GM12865 (cell line): ENCODE results near the gene TMED9.
"Not testable (repeated sequence)": the region's sequence is repeated elsewhere in the genome, so short reads cannot be mapped to it uniquely, and the experiment has no call there.

ENCODE experiments used
- DNase-seq: peaks from one replicate; pipeline ENCODE4 v3.0.0; 2010; ENCODE audit warnings: low read depth
- H3K4me3 ChIP-seq: 2 replicates; pipeline ENCODE4 v1.5.1; 2011; ENCODE audit warnings: mild to moderate bottlenecking, low read depth, low read length, control low read depth
- CTCF ChIP-seq: IDR thresholded peaks from 2 replicates; pipeline ENCODE4 v1.5.1; 2011; ENCODE audit warnings: low read length, control low read depth, low read depth, inconsistent platforms; ENCODE audit not compliant: insufficient read depth; ENCODE audit errors: missing control alignments

The TMED9 gene

GRCh38 chr5:177557041-177557647 lies 34.9 kb upstream of the TMED9 start:
- no peak for DNase-seq
- no peak overlapping the region for H3K4me3 ChIP-seq
- no peak for TF ChIP-seq CTCF

DNA sequence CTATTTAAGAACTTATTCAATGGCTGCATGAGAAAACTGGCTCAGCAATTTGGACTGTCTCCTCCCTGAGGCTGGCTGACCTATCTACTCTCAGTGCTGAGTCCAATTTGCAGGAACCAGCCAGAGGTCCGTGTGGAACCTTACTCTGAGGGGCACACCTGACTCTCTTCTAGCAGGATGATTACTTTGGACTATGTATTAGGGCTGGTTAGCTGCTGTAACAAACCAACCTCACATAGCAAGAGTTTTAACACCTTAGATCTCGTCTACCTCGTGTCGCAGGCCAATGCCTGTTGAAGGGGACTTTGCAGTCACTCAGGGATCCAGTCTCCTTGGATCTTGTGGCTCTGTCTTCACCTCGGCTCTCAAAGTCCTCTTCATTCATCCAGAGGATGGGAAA lies 34.2 kb upstream of the TMED9 start:
- TF ChIP-seq CTCF, result no peak
- no peak for DNase-seq
- no peak overlapping the region for H3K4me3 ChIP-seq

GRCh38 chr5:177559446-177559941 lies 32.5 kb upstream of the TMED9 start:
- not testable (repeated sequence) for DNase-seq, H3K4me3 ChIP-seq

GRCh38 chr5:177565046-177565445 lies 27.0 kb upstream of the TMED9 start:
- DNase-seq, result no peak
- no peak overlapping the region for H3K4me3 ChIP-seq
- TF ChIP-seq CTCF, result no peak

- DNase-seq, result no peak
- no peak for TF ChIP-seq CTCF
These were observed 23.7 kb upstream of the TMED9 start for GRCh38 chr5:177568326-177568725.

GRCh38 chr5:177569894-177570293 lies 22.1 kb upstream of the TMED9 start:
- DNase-seq, result no peak
- H3K4me3 ChIP-seq, result no peak overlapping the region
- no peak for TF ChIP-seq CTCF

More at GRCh38 chr5:177568326-177568725, 23.7 kb upstream of the TMED9 start:
- H3K4me3 ChIP-seq, result no peak overlapping the region

GRCh38 chr5:177575488-177575887 lies 16.5 kb upstream of the TMED9 start:
- H3K4me3 ChIP-seq, result no peak overlapping the region
- no peak for TF ChIP-seq CTCF
- DNase-seq, result no peak
